Thoracic aorta (tissue), 2 donors: Measurements from ENCODE around the gene IL1A. TPM values are rescaled to one million over a fixed set of nuclear protein-coding genes. Genes with fewer than 3 reads are reported as not detected.

Source experiments
- ATAC-seq: fragments of 150-250 bp; one replicate; pipeline ENCODE4 v1.8.0; 2017; ENCODE audit warnings: low read depth; ENCODE audit not compliant: insufficient number of reproducible peaks, low FRiP score
- DNase-seq: peaks from one replicate; pipeline ENCODE4 v3.0.0-alpha.2; 2020; ENCODE audit warnings: low spot score
- H3K27ac ChIP-seq, 2 donors: fragments of 200-600 bp; sonication (generic); 1 replicate in 1 of 2; 2 replicates in 1 of 2; pipeline ENCODE4 v1.5.1; 2016; ENCODE audit warnings: mild to moderate bottlenecking in 2 of 2, moderate library complexity in 2 of 2
- H3K27me3 ChIP-seq: fragments of 200-600 bp; sonication (generic); replicated peaks from 2 replicates; pipeline ENCODE4 v1.6.0; 2016; ENCODE audit warnings: mild to moderate bottlenecking; ENCODE audit not compliant: insufficient read depth
- H3K36me3 ChIP-seq: fragments of 200-600 bp; sonication (generic); one replicate; pipeline ENCODE4 v1.5.1; 2016
- H3K4me1 ChIP-seq, 2 donors: fragments of 200-600 bp; sonication (generic); 1 replicate in 1 of 2; 2 replicates in 1 of 2; pipeline versions ENCODE4 v1.5.1 to v1.6.0; 2016; ENCODE audit warnings: low read depth in 2 of 2, mild to moderate bottlenecking in 1 of 2; ENCODE audit not compliant: control insufficient read depth in 1 of 2
- H3K4me3 ChIP-seq: fragments of 200-600 bp; sonication (generic); 2 replicates; pipeline ENCODE4 v1.5.1; 2016; ENCODE audit warnings: mild to moderate bottlenecking
- H3K9me3 ChIP-seq: fragments of 200-600 bp; sonication (generic); 2 replicates; pipeline ENCODE4 v1.5.1; 2016
- CTCF ChIP-seq: fragments of 200-600 bp; sonication (generic); IDR thresholded peaks from one replicate; pipeline ENCODE4 v1.5.1; 2019; ENCODE audit warnings: antibody characterized with exemption
- total RNA-seq, 2 donors: library from RNA; depleted of rRNA; stranded (reverse); fragments of >200 nt; gene quantifications; one replicate each; pipeline versions ENCODE4 v1.1.0 to v1.2.3, GENCODE V29; 2016

Gene IL1A
- total RNA-seq, 2 donors from 2014 or later = 0.56 TPM; not detected in 1

- TF ChIP-seq CTCF = no peak
- Histone ChIP-seq H3K27ac (no peak overlapping the region), H3K27me3 (no peaks in the 10 kb centered on the region), H3K9me3 (no peaks in the 10 kb centered on the region), H3K4me1 (no peaks in the 10 kb centered on the region), H3K36me3 (no peaks in the 10 kb centered on the region), H3K4me3 (no peak overlapping the region)
- ATAC-seq (no peak), DNase-seq (no peak)
Observed at GRCh38 chr2:112831513-112831845, 47.2 kb upstream of the IL1A start.

DNA sequence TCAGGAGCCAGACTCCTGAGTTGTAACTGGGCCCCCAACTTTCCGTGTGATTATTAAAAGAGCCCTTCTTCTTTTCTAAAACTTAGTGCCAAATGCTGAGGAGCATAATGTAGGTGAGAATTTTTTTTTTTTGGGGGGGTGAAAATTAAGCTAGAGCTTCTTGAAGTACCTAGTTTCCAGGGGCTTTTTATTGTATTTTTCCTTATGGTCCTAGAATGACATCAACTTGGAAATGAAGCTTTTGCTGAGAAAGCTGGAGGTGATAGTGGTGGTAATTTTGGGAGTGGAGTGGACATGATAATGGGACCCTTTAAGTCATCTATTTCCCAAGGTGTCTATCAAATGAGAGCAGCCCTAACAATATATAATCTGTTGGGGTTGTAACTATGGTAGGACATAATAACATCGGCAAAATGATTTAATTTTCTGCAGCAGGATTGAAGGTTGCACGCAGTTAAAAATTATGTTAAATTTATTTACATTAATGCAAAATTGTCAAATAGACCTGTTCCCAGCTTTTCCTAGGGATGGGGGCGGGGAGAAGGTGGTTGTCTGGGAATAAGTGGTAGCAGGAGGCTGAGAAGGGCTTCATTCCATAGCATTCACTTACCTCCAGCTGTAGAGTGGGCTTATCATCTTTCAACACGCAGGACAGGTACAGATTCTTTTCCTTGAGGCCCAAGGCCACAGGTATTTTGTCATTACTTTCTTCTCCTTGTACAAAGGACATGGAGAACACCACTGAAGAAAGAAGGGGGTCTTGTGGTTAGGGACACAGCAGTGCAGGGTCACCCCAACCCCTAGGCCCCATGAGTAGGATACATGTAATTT is 46.6 kb upstream of the IL1A start:
- TF ChIP-seq CTCF = no peak
- Histone ChIP-seq H3K4me1 (no peaks in the 10 kb centered on the region), H3K27ac (no peak overlapping the region), H3K9me3 (no peaks in the 10 kb centered on the region), H3K27me3 (no peaks in the 10 kb centered on the region), H3K4me3 (no peak overlapping the region), H3K36me3 (no peaks in the 10 kb centered on the region)
- no peak for ATAC-seq
- no peak for DNase-seq

- DNase-seq (no peak), ATAC-seq (no peak)
- H3K9me3 ChIP-seq = no peaks in the 10 kb centered on the region
- H3K36me3 ChIP-seq = no peaks in the 10 kb centered on the region
- no peaks in the 10 kb centered on the region for H3K27me3 ChIP-seq
- H3K4me3 ChIP-seq = no peak overlapping the region
- no peak overlapping the region for H3K27ac ChIP-seq
- TF ChIP-seq CTCF = no peak
- H3K4me1 ChIP-seq = no peaks in the 10 kb centered on the region
Observed at GRCh38 chr2:112829961-112830681, 45.8 kb upstream of the IL1A start.

DNA sequence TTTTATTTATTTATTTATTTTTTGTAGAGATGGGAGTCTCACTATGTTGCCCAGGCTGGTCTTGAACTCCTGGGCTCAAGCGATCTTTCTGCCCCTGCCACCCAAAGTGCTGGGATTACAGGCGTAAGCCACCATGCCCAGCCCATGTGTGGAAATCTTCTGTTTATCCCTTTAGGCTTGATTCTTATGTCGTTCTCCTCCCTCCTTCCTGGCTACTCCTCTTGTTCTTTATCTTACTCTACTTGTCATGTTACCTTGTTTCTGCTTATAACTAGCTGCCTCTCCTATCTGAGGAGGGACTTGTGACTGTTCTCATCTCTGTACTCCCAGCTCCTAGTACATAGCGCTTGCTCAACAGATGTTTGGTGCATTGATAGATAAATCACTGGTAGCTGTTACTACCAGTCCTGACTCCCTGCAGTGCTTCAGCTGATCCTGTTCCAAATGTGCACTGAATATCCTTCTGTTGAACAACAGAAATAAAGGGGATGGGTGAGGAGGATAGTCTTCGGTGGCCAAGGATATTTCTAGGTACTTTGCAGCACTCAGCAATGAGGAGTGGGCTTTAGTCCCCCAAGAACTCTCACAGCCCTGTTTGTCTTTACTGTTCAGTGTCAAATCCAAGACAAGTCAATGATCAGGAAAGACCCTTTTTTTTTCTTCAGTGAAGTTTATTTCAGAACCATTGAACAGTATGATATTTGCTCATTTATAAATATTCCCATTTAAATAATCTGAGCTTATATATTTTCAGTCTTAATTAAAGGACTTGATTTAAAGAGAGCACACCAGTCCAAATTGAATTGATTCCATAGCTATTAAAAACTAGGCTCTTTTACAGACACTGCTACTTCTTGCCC is 45.0 kb upstream of the IL1A start:
- Histone ChIP-seq H3K4me3 (no peak overlapping the region), H3K36me3 (no peaks in the 10 kb centered on the region), H3K27ac (no peak overlapping the region), H3K9me3 (no peaks in the 10 kb centered on the region), H3K27me3 (no peaks in the 10 kb centered on the region), H3K4me1 (no peaks in the 10 kb centered on the region)
- ATAC-seq = no peak
- no peak for DNase-seq
- TF ChIP-seq CTCF = no peak

GRCh38 chr2:112828251-112828691 is 44.0 kb upstream of the IL1A start:
- H3K27me3 ChIP-seq = no peaks in the 10 kb centered on the region
- H3K4me3 ChIP-seq = no peak overlapping the region
- no peaks in the 10 kb centered on the region for H3K9me3 ChIP-seq
- H3K4me1 ChIP-seq = no peaks in the 10 kb centered on the region
- no peak overlapping the region for H3K27ac ChIP-seq
- ATAC-seq = no peak
- no peak for TF ChIP-seq CTCF
- no peak for DNase-seq
- H3K36me3 ChIP-seq = no peaks in the 10 kb centered on the region
